Measurements from ENCODE around the gene BMP8B. TPM values are rescaled to one million over a fixed set of nuclear protein-coding genes. Genes with fewer than 3 reads are reported as not detected.

Gene BMP8B
- total and polyA plus RNA-seq, 2 of the 8 experiments (the other 6 are each of a cell fraction or from before 2014, with no cell fraction given): 0.37 to 0.50 TPM

DNA sequence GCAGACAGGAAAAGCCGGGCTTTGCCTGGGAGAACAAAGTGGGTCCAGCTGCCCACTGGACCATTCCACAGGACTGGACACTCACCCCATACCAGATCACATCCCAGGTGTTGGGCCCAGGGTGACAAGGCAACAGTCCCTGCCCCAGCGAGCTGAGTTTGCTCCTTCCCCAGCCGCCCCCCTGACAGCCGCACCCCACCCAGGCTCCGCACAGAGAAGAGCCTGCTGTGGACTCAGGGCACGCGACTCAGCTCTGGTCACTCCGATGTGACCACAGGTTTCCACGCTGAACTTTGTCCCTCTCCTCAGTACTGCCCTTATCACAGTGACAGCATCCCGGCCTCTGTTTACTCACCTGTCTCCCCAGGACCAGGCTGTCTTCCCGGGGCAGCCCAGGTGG lies 1.2 kb downstream of the BMP8B start:
- Histone ChIP-seq H2BK5ac (ENCODE audit: low read depth, low read length) (no peak overlapping the region), H3K4me2 (ENCODE audit: insufficient read depth in 1 of 2, low read depth in 2 of 2, low read length in 2 of 2) (0 out of 4 replicates have a peak overlapping the region, but pooled peaks of 1 of the 2 experiments have one; percentile 38), H2BK120ac (replicated peaks; ENCODE audit: low read depth, low read length) (no peak overlapping the region), H2BK20ac (ENCODE audit: low read length) (no peak overlapping the region), H3K14ac (ENCODE audit: insufficient read length) (no peak overlapping the region), H4K5ac (ENCODE audit: insufficient read length, low read depth, low read length) (no peak overlapping the region), H3K27ac (ENCODE audit: low read depth, low read length) (no peak overlapping the region), H3K27me3 (replicated peaks in 1 of 4; ENCODE audit: control insufficient read depth in 3 of 4, extremely low read depth in 1 of 4, insufficient read depth in 3 of 4, low read length in 3 of 4) (peaks cover 34 to 60% (median 47%) of the 10 kb centered on the region in 4 experiments), H3K23ac (ENCODE audit: insufficient read length) (no peak overlapping the region), H2AK5ac (ENCODE audit: low read depth, low read length) (no peak overlapping the region), H4K8ac (ENCODE audit: extremely low read depth, insufficient read depth, low read length) (no peak overlapping the region), H3K56ac (replicated peaks; ENCODE audit: insufficient read length, low read depth, low read length) (no peak overlapping the region), H3K9ac (replicated peaks in 1 of 4; ENCODE audit: extremely low read depth in 1 of 4, low read depth in 3 of 4, low read length in 3 of 4) (no peak overlapping the region), H3K79me1 (ENCODE audit: low read depth, low read length) (no peaks in the 10 kb centered on the region), H4K91ac (replicated peaks; ENCODE audit: insufficient read length, low read length) (no peak overlapping the region), H2AFZ (ENCODE audit: low read length) (no peak overlapping the region), H3K36me3 (ENCODE audit: control insufficient read depth in 2 of 4, insufficient read depth in 4 of 4, low read length in 3 of 4) (no peaks in the 10 kb centered on the region), H3K18ac (ENCODE audit: extremely low read depth, low read length) (no peak overlapping the region), H3K79me2 (ENCODE audit: control insufficient read depth in 1 of 2, insufficient read depth in 2 of 2, low read length in 2 of 2) (no peaks in the 10 kb centered on the region), H3K23me2 (ENCODE audit: low read depth, low read length) (peaks cover 7% of the 10 kb centered on the region; the same call in 1 of the 2 replicates), H3K4me3 (ENCODE audit: extremely low read depth in 1 of 4, insufficient read depth in 2 of 4, low read depth in 3 of 4, low read length in 4 of 4) (no peak overlapping the region), H3K4me1 (replicated peaks in 1 of 4; ENCODE audit: control insufficient read depth in 3 of 4, insufficient read depth in 4 of 4, low read length in 3 of 4) (no peaks in the 10 kb centered on the region), H2BK15ac (ENCODE audit: low read length) (no peak overlapping the region), H3K4ac (replicated peaks; ENCODE audit: insufficient read length, low read depth, low read length) (no peak overlapping the region), H4K20me1 (replicated peaks in 1 of 2; ENCODE audit: control insufficient read depth in 1 of 2, insufficient read depth in 2 of 2, low read length in 2 of 2) (peaks cover 0 to 4% of the 10 kb centered on the region in 2 experiments), H2BK12ac (ENCODE audit: low read depth, low read length) (no peak overlapping the region), H3K9me3 (ENCODE audit: insufficient read depth in 2 of 2, low read depth in 1 of 2, low read length in 1 of 2) (no peaks in the 10 kb centered on the region)
- TF ChIP-seq TAF1 (IDR thresholded peaks at IDR 0.05; ENCODE audit: low read depth, low read length) (no peak), SUZ12 (IDR thresholded peaks at IDR 0.05; ENCODE audit: low read length) (peak; percentile 76; the same call in 1 of the 2 replicates), RBBP5 (IDR thresholded peaks at IDR 0.05; ENCODE audit: borderline replicate concordance, low read depth, low read length) (no peak), CHD2 (IDR thresholded peaks at IDR 0.05; ENCODE audit: low read length) (no peak), SP4 (IDR thresholded peaks at IDR 0.05; ENCODE audit: low read length) (no peak), PHF8 (conservative IDR thresholded peaks at IDR 0.05; ENCODE audit: low read depth, low read length) (no peak), GTF2F1 (IDR thresholded peaks at IDR 0.05; ENCODE audit: borderline replicate concordance, low read depth, low read length) (no peak)
- TF ChIP-seq, protein P1, sequence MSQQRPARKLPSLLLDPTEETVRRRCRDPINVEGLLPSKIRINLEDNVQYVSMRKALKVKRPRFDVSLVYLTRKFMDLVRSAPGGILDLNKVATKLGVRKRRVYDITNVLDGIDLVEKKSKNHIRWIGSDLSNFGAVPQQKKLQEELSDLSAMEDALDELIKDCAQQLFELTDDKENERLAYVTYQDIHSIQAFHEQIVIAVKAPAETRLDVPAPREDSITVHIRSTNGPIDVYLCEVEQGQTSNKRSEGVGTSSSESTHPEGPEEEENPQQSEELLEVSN (IDR thresholded peaks at IDR 0.05): no peak
- WGBS, 2 experiments (ENCODE audit: extremely low coverage in 1 of 2, insufficient coverage in 1 of 2, insufficient read length in 1 of 2, insufficient replicate concordance in 2 of 2, low coverage in 1 of 2, low lambda C conversion rate in 2 of 2, missing lambda C conversion rate in 1 of 2): 83% methylated on average over 11 of the region's 11 CpGs; no CpG with 5 or more reads in 1 of the 2 experiments
- no peak for FAIRE-seq
- POLR2A ChIA-PET (ENCODE audit: partially characterized antibody): interaction anchor here (1.0 kb wide), 1 partner anchor 32 kb away, joined by 3 read pairs; no protein-coding TSS in a partner anchor
- CTCF ChIA-PET (ENCODE audit: partially characterized antibody): interaction anchor here (1.0 to 1.2 kb wide), 2 partner anchors 10 to 13 kb away, joined by 3 read pairs; no protein-coding TSS in a partner anchor
- DNase-seq (ENCODE audit: low read depth in 1 of 2, low spot score in 2 of 2): no peak
